Amniotic epithelial cell (primary cell): ENCODE measurements around the gene STON1.
"Not testable (repeated sequence)": the region's sequence is repeated elsewhere in the genome, so short reads cannot be mapped to it uniquely, and the experiment has no call there.

Source experiments
- DNase-seq: peaks from one replicate; pipeline ENCODE4 v3.0.0-alpha.2; 2010; ENCODE audit warnings: low read depth

STON1 gene

DNA sequence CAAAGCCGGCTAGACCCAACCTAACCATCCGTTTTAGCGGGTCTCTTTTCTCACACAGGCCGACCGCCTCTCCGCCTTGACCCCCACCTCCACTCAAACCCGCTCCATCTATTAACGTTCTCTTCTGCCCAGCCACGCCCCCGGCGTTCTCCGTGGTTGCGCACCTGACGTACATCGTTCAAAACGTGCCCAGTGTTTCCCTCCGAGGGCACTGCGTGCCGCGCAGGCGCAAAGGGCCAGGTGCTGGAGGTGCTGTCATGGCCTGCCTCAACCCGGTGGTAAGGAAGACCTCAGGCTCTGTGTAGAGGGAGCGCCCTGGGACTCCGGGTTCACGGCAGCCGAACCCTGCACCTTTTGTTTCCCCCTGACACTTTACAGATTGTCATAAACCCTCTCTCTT lies 87.7 kb downstream of the STON1 start, which contains the start of gene GTF2A1L:
Gene GTF2A1L (plus strand): TSS at position 239 of the 400 bp plus-strand sequence. CDS start 19 bp downstream, at position 258.
- DNase-seq = no peak

- DNase-seq = no peak
These were observed 89.6 kb downstream of the STON1 start for GRCh38 chr2:48619526-48619925.

DNA sequence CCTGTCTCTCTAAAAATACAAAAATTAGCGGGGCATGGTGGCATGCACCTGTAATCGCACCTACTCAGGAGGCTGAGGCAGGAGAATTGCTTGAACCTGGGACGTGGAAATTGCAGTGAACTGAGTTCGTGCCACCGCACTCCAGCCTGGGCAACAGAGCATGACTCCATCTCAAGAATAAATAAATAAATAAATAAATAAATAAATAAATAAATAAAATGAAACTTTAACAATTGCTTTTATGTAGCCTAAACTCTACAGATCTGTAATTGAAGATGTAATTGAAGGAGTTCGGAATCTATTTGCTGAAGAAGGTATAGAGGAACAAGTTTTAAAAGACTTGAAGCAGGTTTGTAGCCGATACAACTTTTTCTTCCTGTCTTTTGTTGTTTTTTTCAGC lies 90.7 kb downstream of the STON1 start:
- no peak for DNase-seq

- not testable (repeated sequence) for DNase-seq
These were observed 92.7 kb downstream of the STON1 start for GRCh38 chr2:48622691-48623090.

GRCh38 chr2:48624696-48625095 lies 94.7 kb downstream of the STON1 start:
- peak; percentile 47 for DNase-seq

DNA sequence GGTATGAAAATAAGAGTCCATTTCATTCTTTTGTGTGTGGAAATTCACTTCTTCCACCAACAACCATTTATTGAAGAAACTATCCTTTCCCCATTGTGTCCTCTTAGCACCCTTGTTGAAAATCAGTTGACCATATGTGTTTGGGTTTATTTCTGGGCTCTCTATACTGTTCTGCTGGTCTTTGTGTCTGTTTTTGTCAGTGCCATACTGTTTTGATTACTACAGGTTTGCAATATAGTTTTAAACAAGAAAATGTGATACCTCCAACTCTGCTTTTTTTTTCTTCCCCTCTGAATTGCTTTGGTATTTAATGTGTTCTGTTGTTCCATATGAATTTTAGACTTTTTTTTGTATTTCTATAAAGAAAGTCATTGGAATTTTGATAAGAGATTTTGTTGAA lies 96.1 kb downstream of the STON1 start:
- no peak for DNase-seq

GRCh38 chr2:48633143-48633542 lies 103.2 kb downstream of the STON1 start:
- peak; percentile 90 for DNase-seq

GRCh38 chr2:48635786-48636185 lies 105.8 kb downstream of the STON1 start:
- DNase-seq = peak; percentile 6

DNA sequence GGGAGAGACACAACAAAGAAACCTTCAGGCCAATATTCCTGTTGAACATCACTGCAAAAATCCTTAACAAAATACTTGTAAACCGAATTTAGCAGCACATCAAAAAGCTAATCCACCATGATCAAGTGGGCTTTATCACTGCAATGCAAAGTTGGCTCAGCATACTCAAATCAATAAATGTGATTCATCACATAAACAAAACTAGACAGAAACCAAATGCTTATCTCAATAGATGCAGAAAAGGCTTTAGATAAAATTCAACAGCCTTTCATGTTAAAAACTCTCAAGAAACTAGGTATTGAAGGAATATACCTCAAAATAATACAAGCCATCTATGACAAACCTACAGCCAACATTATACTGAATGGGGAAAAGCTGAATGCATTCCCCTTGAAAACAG lies 108.3 kb downstream of the STON1 start:
- DNase-seq = no peak
